CD8-positive, alpha-beta memory T cell (primary cell): ENCODE results near the gene PACS1. TPM values are rescaled to one million over a fixed set of nuclear protein-coding genes. Genes with fewer than 3 reads are reported as not detected.

ENCODE experiments used
- CTCF ChIA-PET: fragments of 350-600 bp; sonication (Branson Sonifier 250); formaldehyde crosslinking; loops from one replicate; lab custom pipeline; 2021; ENCODE audit warnings: antibody characterized with exemption; lab: Charles Lee
- POLR2A ChIA-PET: fragments of 350-600 bp; sonication (Branson Sonifier 250); formaldehyde crosslinking; loops from one replicate; lab custom pipeline; 2021; ENCODE audit warnings: antibody characterized with exemption; lab: Charles Lee
- DNase-seq, 5 donors: peaks; one replicate each; pipeline versions ENCODE4 v3.0.0 to v3.0.0-alpha.2; 2020 to 2022; ENCODE audit warnings: mixed read lengths in 1 of 5
- H3K27ac ChIP-seq: one replicate; pipeline ENCODE4 v1.7.0; 2013; ENCODE audit warnings: low read depth, mild to moderate bottlenecking, low read length, moderate library complexity
- H3K27me3 ChIP-seq: 2 replicates; pipeline ENCODE4 v1.7.0; 2013; ENCODE audit warnings: low read length, mild to moderate bottlenecking; ENCODE audit not compliant: insufficient read depth, poor library complexity, severe bottlenecking
- H3K36me3 ChIP-seq: 2 replicates; pipeline ENCODE4 v1.7.0; 2013; ENCODE audit warnings: mild to moderate bottlenecking, low read length, moderate library complexity; ENCODE audit not compliant: insufficient read depth
- H3K4me1 ChIP-seq: 2 replicates; pipeline ENCODE4 v1.7.0; 2013; ENCODE audit warnings: mild to moderate bottlenecking, low read length, moderate library complexity; ENCODE audit not compliant: insufficient read depth
- H3K4me3 ChIP-seq: 2 replicates; pipeline ENCODE4 v1.7.0; 2013; ENCODE audit warnings: mild to moderate bottlenecking, low read length
- H3K9me3 ChIP-seq: 2 replicates; pipeline ENCODE4 v1.7.0; 2013; ENCODE audit warnings: mild to moderate bottlenecking, low read length
- H3K27ac Mint-ChIP-seq, 8 donors: one replicate each; pipeline ENCODE4 v1.8.0; 2020 to 2021; ENCODE audit warnings: mixed read lengths in 8 of 8, mild to moderate bottlenecking in 6 of 8, inconsistent platforms in 3 of 8, moderate library complexity in 3 of 8
- H3K27me3 Mint-ChIP-seq, 2 donors: one replicate each; pipeline ENCODE4 v1.8.0; 2020 to 2021; ENCODE audit warnings: mixed read lengths in 2 of 2, mild to moderate bottlenecking in 1 of 2, moderate library complexity in 1 of 2
- H3K36me3 Mint-ChIP-seq, 3 donors: one replicate each; pipeline ENCODE4 v1.8.0; 2020 to 2021; ENCODE audit warnings: mixed read lengths in 3 of 3, inconsistent platforms in 1 of 3, mild to moderate bottlenecking in 1 of 3
- H3K4me1 Mint-ChIP-seq, 3 donors: one replicate each; pipeline ENCODE4 v1.8.0; 2020 to 2021; ENCODE audit warnings: mixed read lengths in 3 of 3, inconsistent platforms in 1 of 3, mild to moderate bottlenecking in 1 of 3
- H3K4me3 Mint-ChIP-seq, 7 donors: one replicate each; pipeline ENCODE4 v1.8.0; 2020 to 2021; ENCODE audit warnings: mixed read lengths in 7 of 7, mild to moderate bottlenecking in 6 of 7, moderate library complexity in 4 of 7, inconsistent platforms in 2 of 7
- H3K9me3 Mint-ChIP-seq, 5 donors: one replicate each; pipeline ENCODE4 v1.8.0; 2020 to 2022; ENCODE audit warnings: mixed read lengths in 5 of 5, mild to moderate bottlenecking in 3 of 5, moderate library complexity in 2 of 5, inconsistent platforms in 1 of 5
- polyA plus RNA-seq: library from polyadenylated mRNA; unstranded; fragments of 300-500 nt; fragmentation: Illumina TruSeq; gene quantifications from one replicate; pipeline ENCODE4 v1.2.3, GENCODE V29; 2021
- total RNA-seq, 2 experiments: library from RNA; stranded (reverse); gene quantifications; one replicate each; pipeline ENCODE4 v1.2.3, GENCODE V29; 2021

The PACS1 gene
- total and polyA plus RNA-seq, 3 experiments from 2014 or later: 73.3 to 86.1 (median 77.4) TPM

- Mint-ChIP-seq H3K36me3 (peaks cover 0 to 35% (median 8%) of the 10 kb centered on the region in 3 donors), H3K27me3 (no peaks in the 10 kb centered on the region), H3K9me3 (peaks cover 0 to 2% (median 0%) of the 10 kb centered on the region in 5 donors), H3K4me3 (no peak overlapping the region), H3K4me1 (peaks cover 39 to 67% (median 65%) of the 10 kb centered on the region in 3 donors), H3K27ac (no peak overlapping the region)
- Histone ChIP-seq H3K27me3 (no peaks in the 10 kb centered on the region), H3K9me3 (no peaks in the 10 kb centered on the region), H3K4me1 (peaks cover 10% of the 10 kb centered on the region), H3K27ac (no peak overlapping the region), H3K36me3 (no peaks in the 10 kb centered on the region), H3K4me3 (no peak overlapping the region)
- DNase-seq: no peak
- ChIA-PET CTCF (no interaction called here), POLR2A (no interaction called here)
Observed at GRCh38 chr11:66146940-66147339, 76.9 kb downstream of the PACS1 start.

GRCh38 chr11:66150140-66150539 is 80.1 kb downstream of the PACS1 start:
- Mint-ChIP-seq H3K36me3 (peaks cover 0 to 31% (median 16%) of the 10 kb centered on the region in 3 donors), H3K27ac (no peak overlapping the region), H3K27me3 (no peaks in the 10 kb centered on the region), H3K9me3 (peaks cover 0 to 2% (median 0%) of the 10 kb centered on the region in 5 donors), H3K4me3 (no peak overlapping the region), H3K4me1 (peaks cover 35 to 62% (median 57%) of the 10 kb centered on the region in 3 donors)
- Histone ChIP-seq H3K4me3 (no peak overlapping the region), H3K27me3 (no peaks in the 10 kb centered on the region), H3K9me3 (no peaks in the 10 kb centered on the region), H3K27ac (no peak overlapping the region), H3K36me3 (no peaks in the 10 kb centered on the region), H3K4me1 (peaks cover 5% of the 10 kb centered on the region)
- CTCF ChIA-PET: no interaction called here
- DNase-seq: no peak
- POLR2A ChIA-PET: no interaction called here

GRCh38 chr11:66150725-66151124 is 80.7 kb downstream of the PACS1 start:
- H3K4me1 Mint-ChIP-seq: peaks cover 31 to 62% (median 57%) of the 10 kb centered on the region in 3 donors
- Histone ChIP-seq H3K4me1 (peaks cover 3% of the 10 kb centered on the region), H3K27ac (no peak overlapping the region), H3K36me3 (no peaks in the 10 kb centered on the region), H3K9me3 (no peaks in the 10 kb centered on the region), H3K4me3 (no peak overlapping the region), H3K27me3 (no peaks in the 10 kb centered on the region)
- no peaks in the 10 kb centered on the region for H3K27me3 Mint-ChIP-seq
- H3K36me3 Mint-ChIP-seq: peaks cover 0 to 25% (median 15%) of the 10 kb centered on the region in 3 donors
- ChIA-PET CTCF (no interaction called here), POLR2A (no interaction called here)
- no peak overlapping the region for H3K4me3 Mint-ChIP-seq
- peak overlapping the region in 5 of 8 donors; percentile 1 to 54 (median 35) for H3K27ac Mint-ChIP-seq
- peaks cover 0 to 2% (median 0%) of the 10 kb centered on the region in 5 donors for H3K9me3 Mint-ChIP-seq
- DNase-seq: no peak

GRCh38 chr11:66151273-66151672 is 81.2 kb downstream of the PACS1 start:
- POLR2A ChIA-PET: no interaction called here
- peaks cover 0 to 1% (median 0%) of the 10 kb centered on the region in 5 donors for H3K9me3 Mint-ChIP-seq
- H3K4me1 ChIP-seq: peaks cover 4% of the 10 kb centered on the region

GRCh38 chr11:66154109-66154508 is 84.0 kb downstream of the PACS1 start:
- peaks cover 46 to 77% (median 68%) of the 10 kb centered on the region in 3 donors for H3K4me1 Mint-ChIP-seq
- POLR2A ChIA-PET: no interaction called here
- no peaks in the 10 kb centered on the region for H3K27me3 ChIP-seq
- no peak overlapping the region for H3K27ac ChIP-seq
- H3K9me3 Mint-ChIP-seq: no peaks in the 10 kb centered on the region
- no peak overlapping the region for H3K27ac Mint-ChIP-seq
- H3K4me1 ChIP-seq: peaks cover 13% of the 10 kb centered on the region
- H3K36me3 ChIP-seq: no peaks in the 10 kb centered on the region
- CTCF ChIA-PET: interaction anchor here (0.8 to 0.9 kb wide), 2 partner anchors 19 to 109 kb away, joined by 3 to 4 read pairs; no protein-coding TSS in a partner anchor
- no peak overlapping the region for H3K4me3 Mint-ChIP-seq
- DNase-seq: no peak
- H3K4me3 ChIP-seq: no peak overlapping the region
- H3K27me3 Mint-ChIP-seq: no peaks in the 10 kb centered on the region
- peaks cover 0 to 19% (median 11%) of the 10 kb centered on the region in 3 donors for H3K36me3 Mint-ChIP-seq
- H3K9me3 ChIP-seq: no peaks in the 10 kb centered on the region

More at GRCh38 chr11:66151273-66151672, 81.2 kb downstream of the PACS1 start:
- H3K27ac ChIP-seq: no peak overlapping the region
- CTCF ChIA-PET: no interaction called here
- Mint-ChIP-seq H3K4me1 (peaks cover 28 to 60% (median 56%) of the 10 kb centered on the region in 3 donors), H3K4me3 (no peak overlapping the region), H3K27ac (peak overlapping the region in 3 of 8 donors; percentile 12 to 72 (median 43)), H3K36me3 (peaks cover 0 to 23% (median 12%) of the 10 kb centered on the region in 3 donors), H3K27me3 (no peaks in the 10 kb centered on the region)
- H3K4me3 ChIP-seq: no peak overlapping the region
- H3K36me3 ChIP-seq: no peaks in the 10 kb centered on the region
- no peak for DNase-seq
- H3K27me3 ChIP-seq: no peaks in the 10 kb centered on the region
- H3K9me3 ChIP-seq: no peaks in the 10 kb centered on the region

- H3K4me1 ChIP-seq: peaks cover 18% of the 10 kb centered on the region
- H3K4me3 Mint-ChIP-seq: no peak overlapping the region
- no peaks in the 10 kb centered on the region for H3K27me3 ChIP-seq
- H3K4me3 ChIP-seq: no peak overlapping the region
- no peaks in the 10 kb centered on the region for H3K36me3 ChIP-seq
- H3K4me1 Mint-ChIP-seq: peaks cover 50 to 77% (median 74%) of the 10 kb centered on the region in 3 donors
- H3K27me3 Mint-ChIP-seq: no peaks in the 10 kb centered on the region
- peak overlapping the region in 2 of 8 donors; percentile 7 to 77 for H3K27ac Mint-ChIP-seq
- CTCF ChIA-PET: interaction anchor here (1.4 kb wide), 2 partner anchors 10 to 87 kb away, joined by 4 read pairs; no protein-coding TSS in a partner anchor
- DNase-seq: no peak
- H3K9me3 Mint-ChIP-seq: no peaks in the 10 kb centered on the region
- no peaks in the 10 kb centered on the region for H3K9me3 ChIP-seq
- POLR2A ChIA-PET: no interaction called here
- H3K27ac ChIP-seq: no peak overlapping the region
- peaks cover 0 to 19% (median 10%) of the 10 kb centered on the region in 3 donors for H3K36me3 Mint-ChIP-seq
Observed at GRCh38 chr11:66155387-66156073, 85.5 kb downstream of the PACS1 start.

GRCh38 chr11:66157182-66157864 is 87.3 kb downstream of the PACS1 start:
- Mint-ChIP-seq H3K4me1 (peaks cover 51 to 80% (median 74%) of the 10 kb centered on the region in 3 donors), H3K36me3 (peaks cover 0 to 14% (median 6%) of the 10 kb centered on the region in 3 donors), H3K27me3 (no peaks in the 10 kb centered on the region), H3K4me3 (no peak overlapping the region), H3K9me3 (no peaks in the 10 kb centered on the region), H3K27ac (peak overlapping the region in 7 of 8 donors; percentile 13 to 69 (median 43))
- CTCF ChIA-PET: interaction anchor here (1.4 kb wide), 1 partner anchor 12 kb away, joined by 4 read pairs; no protein-coding TSS in a partner anchor
- H3K36me3 ChIP-seq: no peaks in the 10 kb centered on the region
- H3K27ac ChIP-seq: no peak overlapping the region
- no peaks in the 10 kb centered on the region for H3K27me3 ChIP-seq
- no peaks in the 10 kb centered on the region for H3K9me3 ChIP-seq
- peaks cover 18% of the 10 kb centered on the region for H3K4me1 ChIP-seq
- POLR2A ChIA-PET: interaction anchor here (0.6 kb wide), 1 partner anchor 172 kb away, joined by 3 read pairs; no protein-coding TSS in a partner anchor
- no peak for DNase-seq
- H3K4me3 ChIP-seq: no peak overlapping the region
